Loucy (cell line): ENCODE data around the gene IGFBP3.

ENCODE experiments used
- EZH2phosphoT487 ChIP-seq: fragments of 200-600 bp; IDR thresholded peaks from 2 replicates; pipeline ENCODE4 v1.6.1; 2018; ENCODE audit warnings: antibody characterized with exemption, mild to moderate bottlenecking, moderate library complexity, borderline replicate concordance
- TF ChIP-seq, protein P1 (sequence below): fragments of 200-600 bp; sonication (generic); conservative IDR thresholded peaks from 2 replicates; pipeline ENCODE4 v1.5.1; 2014; ENCODE audit warnings: mild to moderate bottlenecking, antibody characterized with exemption, low read length

DNA sequence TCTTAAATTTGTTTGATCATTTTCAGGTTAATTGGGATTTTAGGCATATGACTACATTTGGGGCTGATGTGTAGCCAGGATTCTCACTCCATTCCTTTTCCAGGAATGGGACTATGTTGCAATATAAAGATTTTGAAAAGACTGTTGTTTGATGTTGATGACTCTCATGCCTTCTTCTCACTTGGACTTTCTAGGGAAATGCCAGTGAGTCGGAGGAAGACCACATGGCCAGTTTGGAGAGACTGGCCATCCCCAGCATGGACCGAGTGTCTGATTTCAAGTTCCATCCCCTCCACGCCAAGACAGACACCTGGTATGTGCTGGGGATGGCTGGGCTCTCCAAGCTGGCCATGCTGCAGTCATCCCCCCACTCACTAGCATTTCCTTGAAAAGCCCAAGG lies 5.5 kb downstream of the IGFBP3 start:
- TF ChIP-seq EZH2phosphoT487 = no peak
- TF ChIP-seq, protein P1, sequence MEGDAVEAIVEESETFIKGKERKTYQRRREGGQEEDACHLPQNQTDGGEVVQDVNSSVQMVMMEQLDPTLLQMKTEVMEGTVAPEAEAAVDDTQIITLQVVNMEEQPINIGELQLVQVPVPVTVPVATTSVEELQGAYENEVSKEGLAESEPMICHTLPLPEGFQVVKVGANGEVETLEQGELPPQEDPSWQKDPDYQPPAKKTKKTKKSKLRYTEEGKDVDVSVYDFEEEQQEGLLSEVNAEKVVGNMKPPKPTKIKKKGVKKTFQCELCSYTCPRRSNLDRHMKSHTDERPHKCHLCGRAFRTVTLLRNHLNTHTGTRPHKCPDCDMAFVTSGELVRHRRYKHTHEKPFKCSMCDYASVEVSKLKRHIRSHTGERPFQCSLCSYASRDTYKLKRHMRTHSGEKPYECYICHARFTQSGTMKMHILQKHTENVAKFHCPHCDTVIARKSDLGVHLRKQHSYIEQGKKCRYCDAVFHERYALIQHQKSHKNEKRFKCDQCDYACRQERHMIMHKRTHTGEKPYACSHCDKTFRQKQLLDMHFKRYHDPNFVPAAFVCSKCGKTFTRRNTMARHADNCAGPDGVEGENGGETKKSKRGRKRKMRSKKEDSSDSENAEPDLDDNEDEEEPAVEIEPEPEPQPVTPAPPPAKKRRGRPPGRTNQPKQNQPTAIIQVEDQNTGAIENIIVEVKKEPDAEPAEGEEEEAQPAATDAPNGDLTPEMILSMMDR = no peak
